ENCODE results near the gene DTWD1. TPM values are rescaled to one million over a fixed set of nuclear protein-coding genes. Genes with fewer than 3 reads are reported as not detected.

Gene DTWD1
- total and polyA plus RNA-seq, 2 of the 4 experiments (the other 2 are of a cell fraction), result 19.9 to 20.1 TPM

DNA sequence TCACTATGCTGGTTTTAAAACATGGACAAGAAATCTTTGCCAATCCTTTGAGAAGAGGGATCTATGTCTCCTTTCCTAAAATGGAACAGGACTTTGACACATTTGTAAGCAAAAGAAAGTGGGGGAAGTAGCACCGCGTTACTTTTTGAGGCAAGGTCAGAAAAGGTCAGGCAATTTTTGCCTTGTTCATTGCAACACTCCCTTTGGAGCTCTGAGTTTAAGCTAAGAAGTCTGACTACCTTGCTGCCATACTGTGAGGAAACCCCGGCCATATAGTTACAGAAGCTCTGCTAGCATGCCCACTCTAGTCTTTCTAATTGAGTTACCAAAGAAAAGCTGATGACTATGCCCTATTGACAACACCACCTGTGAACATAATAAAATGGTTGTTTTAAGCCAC is 1.6 kb upstream of the DTWD1 start:
- Histone ChIP-seq H3K9me3 (ENCODE audit: control insufficient read depth, insufficient read depth, low read length) (peaks cover 12% of the 10 kb centered on the region), H4K20me1 (ENCODE audit: insufficient read depth, low read length) (no peaks in the 10 kb centered on the region), H2BK120ac (ENCODE audit: low read depth, low read length) (peak overlapping the region; percentile 30; the same call in 1 of the 2 replicates), H3K36me3 (ENCODE audit: control insufficient read depth, insufficient read depth, low read length) (0 out of 2 replicates have a peak, but pooled peaks cover 2% of the 10 kb centered on the region), H2AFZ (replicated peaks; ENCODE audit: low read length, poor library complexity) (no peak overlapping the region), H2BK20ac (ENCODE audit: low read depth, low read length) (peak overlapping the region; percentile 31; the same call in 1 of the 2 replicates), H3K9ac (ENCODE audit: low read depth, low read length) (no peak overlapping the region), H4K5ac (ENCODE audit: low read depth, low read length) (peak overlapping the region; percentile 69), H3K18ac (ENCODE audit: low read depth, low read length) (no peak overlapping the region), H3K56ac (ENCODE audit: extremely low read depth, insufficient read depth, low read length) (no peak overlapping the region), H3K9me1 (ENCODE audit: insufficient read depth, low read length) (no peaks in the 10 kb centered on the region), H3K23ac (ENCODE audit: low read depth, low read length) (no peak overlapping the region), H4K91ac (ENCODE audit: insufficient read depth, low read depth, low read length) (peak overlapping the region; percentile 58), H2AK9ac (replicated peaks; ENCODE audit: low read depth, low read length, poor library complexity) (no peak overlapping the region), H3K4me1 (ENCODE audit: control insufficient read depth, insufficient read depth, low read length) (peaks cover 3% of the 10 kb centered on the region; the same call in 1 of the 2 replicates), H3K4me2 (ENCODE audit: low read depth, low read length) (no peak overlapping the region), H3K4me3 (ENCODE audit: insufficient read depth, low read depth, low read length) (no peak overlapping the region), H2BK5ac (ENCODE audit: low read depth, low read length, poor library complexity, severe bottlenecking) (no peak overlapping the region), H3K79me1 (ENCODE audit: low read depth in 1 of 2, low read length in 2 of 2) (peaks cover 12 to 28% of the 10 kb centered on the region in 2 experiments), H2BK15ac (ENCODE audit: low read depth, low read length) (peak overlapping the region; percentile 39; the same call in 1 of the 3 replicates), H3K4ac (ENCODE audit: low read depth, low read length) (no peak overlapping the region), H2AK5ac (ENCODE audit: low read depth, low read length) (peak overlapping the region; percentile 45), H3K27me3 (ENCODE audit: control insufficient read depth, insufficient read depth, low read length) (no peaks in the 10 kb centered on the region), H3K14ac (replicated peaks; ENCODE audit: low read depth, low read length) (no peak overlapping the region), H4K8ac (ENCODE audit: low read depth in 2 of 2, low read length in 2 of 2) (peak overlapping the region in 1 of 2 experiments; percentile 2; a peak in 1 of 4 replicates), H3K27ac (ENCODE audit: insufficient read depth, low read length) (no peak overlapping the region)
- DNase-seq, result no peak
- dilution Hi-C loops (cut with HindIII; ENCODE audit: low sequenced_read_pairs, unreplicated experiment), result no loop called here
- ChIA-PET POLR2A (ENCODE audit: unreplicated experiment) (no interaction called here), CTCF (interaction anchor here (0.6 to 1.0 kb wide), 2 partner anchors 59 to 123 kb away, joined by 3 to 5 read pairs; no protein-coding TSS in a partner anchor)
- in situ Hi-C loops (cut with MboI; ENCODE audit: low sequenced_read_pairs), result loop anchor here (25.0 kb wide), 1 partner anchor 382 kb away; no protein-coding TSS in a partner anchor
- no CpG with 5 or more reads among the region's 3 CpGs for WGBS, 2 experiments (ENCODE audit: extremely low coverage in 2 of 2, insufficient read length in 1 of 2)
- no TSS peak for BruUV-seq (replicated peaks)
- no peak for ATAC-seq (ENCODE audit: low read depth)
- intact Hi-C loops (cut with micrococcal nuclease), result no loop called here
- TF ChIP-seq CEBPB (IDR thresholded peaks at IDR 0.05; ENCODE audit: low read depth, low read length) (no peak), CTCF (conservative IDR thresholded peaks at IDR 0.05; ENCODE audit: low read depth, low read length) (no peak), MAZ (IDR thresholded peaks at IDR 0.05; ENCODE audit: borderline replicate concordance, low read depth, low read length) (no peak), RCOR1 (IDR thresholded peaks at IDR 0.05; ENCODE audit: insufficient replicate concordance, low read length) (no peak), POLR2A (IDR thresholded peaks at IDR 0.05; ENCODE audit: low read depth, low read length) (no peak), SMC3 (IDR thresholded peaks at IDR 0.05; ENCODE audit: low read depth, low read length) (no peak), RAD21 (IDR thresholded peaks at IDR 0.05; ENCODE audit: low read length) (no peak), MAFK (IDR thresholded peaks at IDR 0.05; ENCODE audit: low read depth, low read length) (no peak), CHD1 (IDR thresholded peaks at IDR 0.05; ENCODE audit: low read depth, low read length) (no peak), RFX5 (IDR thresholded peaks at IDR 0.05; ENCODE audit: low read depth, low read length) (no peak), ELK1 (IDR thresholded peaks at IDR 0.05; ENCODE audit: borderline replicate concordance, low read depth, low read length) (no peak), MXI1 (IDR thresholded peaks at IDR 0.05; ENCODE audit: borderline replicate concordance, low read depth, low read length) (no peak), NFE2L2 (IDR thresholded peaks at IDR 0.05; ENCODE audit: low read depth, low read length) (no peak), FOS (IDR thresholded peaks at IDR 0.05; ENCODE audit: low read depth, low read length) (no peak), BHLHE40 (IDR thresholded peaks at IDR 0.05; ENCODE audit: low read depth, low read length) (no peak)
- TF ChIP-seq, protein P1, sequence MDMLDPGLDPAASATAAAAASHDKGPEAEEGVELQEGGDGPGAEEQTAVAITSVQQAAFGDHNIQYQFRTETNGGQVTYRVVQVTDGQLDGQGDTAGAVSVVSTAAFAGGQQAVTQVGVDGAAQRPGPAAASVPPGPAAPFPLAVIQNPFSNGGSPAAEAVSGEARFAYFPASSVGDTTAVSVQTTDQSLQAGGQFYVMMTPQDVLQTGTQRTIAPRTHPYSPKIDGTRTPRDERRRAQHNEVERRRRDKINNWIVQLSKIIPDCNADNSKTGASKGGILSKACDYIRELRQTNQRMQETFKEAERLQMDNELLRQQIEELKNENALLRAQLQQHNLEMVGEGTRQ (IDR thresholded peaks at IDR 0.05; ENCODE audit: low read depth, low read length), result no peak
